NB4 (cell line): ENCODE results near the gene KCNE2.

Experiments used
- POLR2A ChIP-seq: IDR thresholded peaks from 2 replicates; pipeline ENCODE4 v1.6.1; 2011; ENCODE audit warnings: mild to moderate bottlenecking; ENCODE audit not compliant: insufficient read length; ENCODE audit errors: extremely low read depth
- TF ChIP-seq, protein P1 (sequence below): IDR thresholded peaks from one replicate; pipeline ENCODE4 v1.5.1; 2012; ENCODE audit warnings: low read depth, low read length
- TF ChIP-seq, protein P2 (sequence below): IDR thresholded peaks from 2 replicates; pipeline ENCODE4 v1.6.1; 2011; ENCODE audit warnings: low read depth, low read length

DNA sequence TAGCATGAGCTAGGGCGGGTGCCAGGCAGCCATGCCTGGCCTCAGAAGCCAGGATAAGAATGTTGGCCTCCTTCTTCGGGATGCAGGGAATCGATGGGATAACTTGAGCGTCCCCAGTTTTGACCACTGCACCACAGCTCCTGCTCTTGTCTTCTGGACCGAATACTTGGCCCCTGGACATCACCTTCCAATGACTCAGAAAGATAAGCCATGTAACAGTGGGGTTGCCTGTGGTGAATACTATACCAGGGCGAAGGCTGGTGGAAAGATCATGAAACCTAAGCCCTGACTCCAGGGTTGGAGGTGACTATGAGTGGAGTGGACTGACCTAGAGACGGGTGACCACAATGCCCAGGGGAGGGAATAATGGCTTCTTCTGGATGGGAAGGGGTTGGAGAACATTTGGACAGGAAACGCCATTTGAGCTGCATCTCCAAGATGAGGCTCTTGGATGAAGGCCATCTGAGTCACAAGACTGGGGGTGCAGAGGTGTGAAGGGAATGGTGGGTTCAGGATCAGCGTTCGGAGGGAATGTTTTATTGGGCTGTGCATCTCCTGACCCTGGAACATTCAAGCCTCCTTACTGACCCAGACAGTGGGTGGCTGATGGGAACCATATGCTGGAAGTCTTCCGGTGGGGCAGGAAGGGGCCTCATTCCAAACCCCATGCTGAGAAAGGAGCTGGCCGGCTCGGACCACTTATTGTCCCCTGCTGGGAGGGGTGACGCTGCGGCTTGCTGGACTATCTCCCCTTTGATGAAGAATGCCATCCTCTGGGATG is 18.5 kb upstream of the KCNE2 start:
- TF ChIP-seq, protein P1, sequence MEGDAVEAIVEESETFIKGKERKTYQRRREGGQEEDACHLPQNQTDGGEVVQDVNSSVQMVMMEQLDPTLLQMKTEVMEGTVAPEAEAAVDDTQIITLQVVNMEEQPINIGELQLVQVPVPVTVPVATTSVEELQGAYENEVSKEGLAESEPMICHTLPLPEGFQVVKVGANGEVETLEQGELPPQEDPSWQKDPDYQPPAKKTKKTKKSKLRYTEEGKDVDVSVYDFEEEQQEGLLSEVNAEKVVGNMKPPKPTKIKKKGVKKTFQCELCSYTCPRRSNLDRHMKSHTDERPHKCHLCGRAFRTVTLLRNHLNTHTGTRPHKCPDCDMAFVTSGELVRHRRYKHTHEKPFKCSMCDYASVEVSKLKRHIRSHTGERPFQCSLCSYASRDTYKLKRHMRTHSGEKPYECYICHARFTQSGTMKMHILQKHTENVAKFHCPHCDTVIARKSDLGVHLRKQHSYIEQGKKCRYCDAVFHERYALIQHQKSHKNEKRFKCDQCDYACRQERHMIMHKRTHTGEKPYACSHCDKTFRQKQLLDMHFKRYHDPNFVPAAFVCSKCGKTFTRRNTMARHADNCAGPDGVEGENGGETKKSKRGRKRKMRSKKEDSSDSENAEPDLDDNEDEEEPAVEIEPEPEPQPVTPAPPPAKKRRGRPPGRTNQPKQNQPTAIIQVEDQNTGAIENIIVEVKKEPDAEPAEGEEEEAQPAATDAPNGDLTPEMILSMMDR, result no peak
- no peak for TF ChIP-seq POLR2A
- TF ChIP-seq, protein P2, sequence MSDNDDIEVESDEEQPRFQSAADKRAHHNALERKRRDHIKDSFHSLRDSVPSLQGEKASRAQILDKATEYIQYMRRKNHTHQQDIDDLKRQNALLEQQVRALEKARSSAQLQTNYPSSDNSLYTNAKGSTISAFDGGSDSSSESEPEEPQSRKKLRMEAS, result no peak
